Activated gamma-delta T cell treated with Interleukin-2 at 50 U/mL for 16 hours (primary cell): ENCODE results near the gene FCF1.

ENCODE experiments used
- DNase-seq: peaks from one replicate; pipeline ENCODE4 v3.0.0-alpha.2; 2020

The FCF1 gene

DNA sequence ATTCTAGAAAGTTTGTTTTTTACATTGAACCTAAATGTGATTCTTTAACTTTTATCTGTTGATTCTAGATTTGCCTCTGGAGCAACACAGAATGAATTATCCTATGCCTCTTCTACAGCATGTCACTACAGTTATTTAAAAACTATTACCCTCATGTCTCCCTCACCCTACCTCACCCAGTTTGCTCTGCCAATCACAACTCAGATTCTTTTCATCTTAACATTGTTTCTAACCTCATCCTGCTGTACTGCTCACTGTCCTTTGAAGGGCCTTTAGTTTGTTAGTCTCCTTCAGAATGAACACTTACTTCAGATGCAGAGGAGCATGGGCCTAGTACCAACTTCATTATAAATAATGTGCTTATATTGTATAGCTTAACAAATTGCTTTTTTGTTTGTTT is 71.7 kb downstream of the FCF1 start:
- DNase-seq = no peak

DNA sequence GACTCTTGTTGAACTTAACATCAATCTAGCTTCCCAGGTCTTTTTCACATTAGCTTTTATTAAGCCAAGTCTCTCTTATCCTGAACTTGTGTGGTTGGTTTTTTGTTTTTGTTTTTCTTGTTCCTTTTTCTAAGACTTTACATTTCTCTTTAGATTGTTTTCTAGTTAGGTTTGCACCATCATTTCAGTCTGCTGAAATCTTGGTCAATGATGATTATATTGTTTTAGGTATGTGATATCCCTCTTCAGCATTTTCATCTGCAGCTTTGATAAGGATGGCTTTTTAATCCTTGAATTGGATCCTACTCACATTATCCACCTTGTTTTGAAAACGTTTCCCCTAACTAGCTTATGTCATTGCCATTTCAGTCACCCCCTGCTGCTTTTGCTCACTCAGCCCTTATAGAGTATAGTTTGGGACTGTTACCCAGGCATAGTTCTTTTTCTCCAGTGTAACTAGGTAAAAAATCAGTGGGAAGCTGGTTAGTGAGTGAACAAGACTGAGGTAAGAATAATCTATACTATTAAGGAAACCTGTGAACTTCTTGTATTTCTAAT is 72.2 kb downstream of the FCF1 start:
- DNase-seq = no peak

GRCh38 chr14:74786796-74787315 is 73.9 kb downstream of the FCF1 start:
- DNase-seq = no peak
